Measurements from ENCODE around the gene DPP6.

The DPP6 gene

DNA sequence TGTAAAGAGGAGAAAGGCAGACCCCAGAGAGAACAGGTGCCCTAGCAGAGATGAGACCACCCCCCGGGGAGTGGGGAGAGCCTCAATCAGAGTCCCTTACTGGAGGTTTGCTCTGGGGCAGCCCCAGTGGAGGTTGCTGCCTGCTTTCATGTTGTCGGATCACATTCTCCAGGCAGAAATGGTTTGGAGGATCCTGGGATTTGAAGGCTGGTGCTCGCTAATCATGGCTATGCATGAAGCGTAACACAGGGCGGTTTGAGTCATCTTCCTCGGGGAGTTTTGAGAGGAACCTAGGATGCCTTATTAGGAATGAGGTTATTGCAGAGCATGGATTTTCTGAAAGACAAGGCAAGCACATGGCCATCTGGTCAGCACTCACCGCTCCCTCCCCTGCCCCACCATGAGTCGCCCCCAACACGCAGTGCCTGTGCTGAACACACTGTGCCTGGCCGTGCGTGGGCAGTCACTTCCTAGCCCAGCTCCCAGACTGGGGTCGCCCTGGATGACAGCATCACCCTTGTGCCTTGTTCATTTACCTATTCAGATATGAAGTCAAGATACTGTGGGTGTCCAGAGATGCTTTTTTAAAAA is 319.9 kb downstream of the DPP6 start:
- DNase-seq (ENCODE audit: low read depth, low spot score), result no peak
- H3K4me3 ChIP-seq (ENCODE audit: low read length), result no peak overlapping the region

DNA sequence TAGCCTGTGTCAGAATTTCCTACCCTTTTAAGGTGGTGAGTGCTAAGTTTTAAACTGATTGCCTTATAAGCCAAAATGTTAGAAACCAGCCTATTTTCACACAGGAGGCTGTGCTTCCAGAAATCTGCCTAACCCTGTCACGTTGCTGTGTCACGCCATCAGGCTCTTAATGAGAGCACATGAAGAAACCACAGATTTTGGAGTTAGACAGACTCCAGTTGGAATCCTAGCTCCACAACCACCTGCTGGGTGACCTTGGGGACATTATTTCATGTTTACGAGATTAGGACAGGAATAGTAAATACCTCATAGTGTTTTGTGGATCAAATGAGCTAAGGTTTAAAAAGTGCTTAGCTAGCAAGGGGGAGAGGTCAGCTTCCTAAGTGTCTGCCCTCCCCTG is 321.8 kb downstream of the DPP6 start:
- no peak overlapping the region for H3K4me3 ChIP-seq (ENCODE audit: low read length)
- DNase-seq (ENCODE audit: low read depth, low spot score), result no peak

DNA sequence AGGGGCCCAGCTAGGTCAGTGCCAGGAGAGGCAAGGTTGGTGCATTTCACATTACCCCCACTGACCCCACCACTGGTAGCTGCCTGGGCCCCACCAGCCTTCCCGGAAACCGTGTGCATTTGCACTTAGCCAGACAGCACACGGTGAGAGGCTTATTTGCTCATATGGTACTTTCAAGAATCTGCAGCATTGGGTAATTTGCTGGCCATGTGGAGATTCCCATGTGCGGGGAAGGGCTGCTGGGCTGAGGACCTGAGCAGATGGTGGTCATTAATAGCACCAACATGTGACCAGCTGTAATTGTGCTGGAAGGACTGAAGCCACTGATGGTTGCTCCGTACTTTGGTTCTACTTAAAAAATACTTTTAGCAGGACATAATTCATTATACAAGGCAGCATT is 323.8 kb downstream of the DPP6 start:
- DNase-seq (ENCODE audit: low read depth, low spot score), result no peak
- no peak overlapping the region for H3K4me3 ChIP-seq (ENCODE audit: low read length)

DNA sequence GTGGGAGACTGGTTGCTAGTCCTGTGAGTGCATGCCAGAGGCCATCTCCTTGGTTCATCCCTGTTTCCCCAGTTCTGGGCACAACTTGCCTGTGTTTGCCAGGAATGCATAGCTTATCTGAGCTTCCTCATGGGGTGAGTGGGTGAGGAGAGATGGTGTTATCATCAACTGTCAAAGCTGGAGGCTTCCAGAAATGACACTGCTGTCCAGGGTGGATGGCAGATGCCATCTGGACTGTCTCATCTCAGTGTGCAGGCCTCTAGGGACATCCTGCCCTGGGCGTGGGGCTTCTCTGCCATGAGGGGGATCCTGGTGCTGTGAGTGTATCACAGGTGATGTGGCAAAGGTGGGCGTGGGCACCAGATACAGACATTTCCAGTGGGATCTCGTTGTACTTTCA is 328.6 kb downstream of the DPP6 start:
- no peak overlapping the region for H3K4me3 ChIP-seq (ENCODE audit: low read length)
- no peak for DNase-seq (ENCODE audit: low read depth, low spot score)

DNA sequence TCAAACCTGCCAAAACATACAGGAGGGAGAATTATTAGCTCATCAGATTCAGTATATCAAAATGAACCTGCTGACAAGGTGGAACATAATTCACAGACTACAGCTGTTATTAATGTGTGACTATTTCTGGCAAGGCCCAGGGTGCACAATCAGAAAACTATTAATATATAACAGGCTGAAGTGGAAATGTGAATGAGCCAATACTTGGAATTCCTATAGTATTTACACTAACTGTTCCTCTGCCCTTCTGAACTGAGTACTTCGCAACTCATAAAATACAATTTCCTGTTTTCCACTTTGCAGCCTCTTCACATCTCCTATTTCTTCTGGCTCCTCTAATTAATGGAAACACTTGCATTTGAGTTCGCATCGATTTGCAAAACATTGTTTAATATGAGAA is 330.8 kb downstream of the DPP6 start:
- no peak for DNase-seq (ENCODE audit: low read depth, low spot score)
- H3K4me3 ChIP-seq (ENCODE audit: low read length), result no peak overlapping the region

DNA sequence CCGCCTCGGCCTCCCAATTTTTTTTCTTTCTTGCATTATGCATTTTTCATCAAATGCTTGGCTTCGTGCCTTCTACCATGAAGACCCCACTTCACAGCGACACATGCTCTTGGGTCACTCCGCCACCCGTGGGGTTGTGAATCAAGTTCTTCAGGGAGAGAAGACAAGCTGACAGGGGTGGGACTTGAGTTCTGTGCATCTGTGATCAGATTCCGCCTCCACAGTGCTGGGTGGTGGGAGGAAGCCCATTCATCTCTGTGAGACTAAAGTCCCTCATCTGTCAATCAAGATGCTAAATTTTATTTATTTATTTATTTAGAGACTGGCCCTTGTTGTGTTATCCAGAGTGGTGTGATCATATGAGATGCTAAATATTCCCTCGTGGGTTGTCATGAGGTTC is 333.0 kb downstream of the DPP6 start:
- no peak overlapping the region for H3K4me3 ChIP-seq (ENCODE audit: low read length)
- DNase-seq (ENCODE audit: low read depth, low spot score), result no peak

DNA sequence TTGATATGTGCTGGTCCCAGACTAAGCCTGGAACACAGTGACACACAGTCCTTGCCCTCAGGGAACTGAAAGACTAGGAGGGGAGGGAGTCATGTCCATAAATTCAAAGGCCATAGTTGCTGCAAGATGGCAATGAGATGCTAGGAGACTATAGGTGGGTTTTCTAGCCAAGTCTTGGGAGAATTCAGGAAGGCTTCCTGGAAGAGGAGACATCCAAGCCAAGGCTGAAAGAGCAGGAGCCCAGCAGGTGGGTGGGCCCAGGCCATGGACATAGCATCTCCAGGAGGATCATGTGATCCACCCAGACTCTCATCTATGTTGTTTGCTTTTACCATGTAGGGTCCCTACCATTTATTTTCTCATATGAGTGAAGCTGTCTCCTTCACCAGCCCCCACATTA is 335.1 kb downstream of the DPP6 start:
- DNase-seq (ENCODE audit: low read depth, low spot score), result no peak
- H3K4me3 ChIP-seq (ENCODE audit: low read length), result no peak overlapping the region

DNA sequence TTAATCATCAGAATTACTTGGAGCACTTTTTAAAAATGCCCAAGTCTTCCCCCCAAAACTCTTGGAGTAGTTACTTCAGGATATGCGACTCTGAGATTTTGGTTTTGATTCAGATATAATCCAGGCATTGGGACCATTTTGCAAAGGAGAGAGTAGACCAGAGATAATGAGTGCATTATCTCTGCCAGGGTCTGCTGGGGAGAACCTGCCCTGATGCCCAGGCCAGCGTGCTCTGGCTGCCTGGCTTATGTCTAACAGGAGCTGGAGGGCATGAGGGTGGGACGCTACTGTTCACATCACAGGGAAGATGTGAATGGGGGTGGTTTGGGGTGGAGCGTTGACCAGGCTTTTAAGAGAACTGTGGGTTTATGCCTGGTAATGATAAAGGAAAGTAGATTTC is 336.2 kb downstream of the DPP6 start:
- no peak for DNase-seq (ENCODE audit: low read depth, low spot score)
- H3K4me3 ChIP-seq (ENCODE audit: low read length), result no peak overlapping the region

DNA sequence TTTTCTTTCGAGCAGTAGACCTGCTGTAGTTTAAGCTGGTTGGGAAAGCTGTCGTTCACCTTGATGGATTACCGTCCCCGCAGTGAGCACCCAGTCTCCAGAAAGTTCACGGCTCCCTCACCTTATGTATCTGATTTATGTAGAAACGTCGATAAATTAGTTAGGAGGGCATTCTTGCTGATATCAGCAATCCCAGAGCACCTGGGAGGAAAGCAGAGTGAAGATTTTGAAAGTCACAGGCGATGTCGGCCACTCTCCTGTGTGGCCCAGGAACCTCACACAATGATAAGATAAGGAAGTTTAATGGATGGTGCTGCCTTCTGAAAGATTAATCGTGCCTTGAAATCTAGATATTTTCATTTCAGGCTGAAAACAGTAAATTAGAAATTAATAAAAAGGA is 336.8 kb downstream of the DPP6 start:
- H3K4me3 ChIP-seq (ENCODE audit: low read length), result no peak overlapping the region
- no peak for DNase-seq (ENCODE audit: low read depth, low spot score)

DNA sequence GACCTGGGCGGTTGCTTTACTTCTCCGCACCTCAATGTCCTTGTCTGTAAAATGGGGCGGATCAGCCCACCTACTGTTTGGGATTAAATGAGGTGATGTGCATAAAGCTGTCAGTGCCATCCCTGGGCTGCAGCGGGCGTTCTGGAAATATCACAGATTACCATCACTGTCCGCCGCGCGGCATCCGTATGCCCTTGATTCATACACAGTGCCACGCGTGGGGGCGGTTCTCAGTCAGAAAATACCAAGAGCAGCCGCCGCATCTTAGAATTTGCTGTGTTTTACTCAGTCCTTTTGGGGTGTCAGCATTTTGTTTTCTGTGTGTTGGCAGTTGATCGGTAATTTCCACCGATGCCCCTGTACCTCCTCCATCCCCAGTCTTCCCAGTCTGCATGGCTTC is 338.8 kb downstream of the DPP6 start:
- DNase-seq (ENCODE audit: low read depth, low spot score), result no peak
- H3K4me3 ChIP-seq (ENCODE audit: low read length), result no peak overlapping the region

DNA sequence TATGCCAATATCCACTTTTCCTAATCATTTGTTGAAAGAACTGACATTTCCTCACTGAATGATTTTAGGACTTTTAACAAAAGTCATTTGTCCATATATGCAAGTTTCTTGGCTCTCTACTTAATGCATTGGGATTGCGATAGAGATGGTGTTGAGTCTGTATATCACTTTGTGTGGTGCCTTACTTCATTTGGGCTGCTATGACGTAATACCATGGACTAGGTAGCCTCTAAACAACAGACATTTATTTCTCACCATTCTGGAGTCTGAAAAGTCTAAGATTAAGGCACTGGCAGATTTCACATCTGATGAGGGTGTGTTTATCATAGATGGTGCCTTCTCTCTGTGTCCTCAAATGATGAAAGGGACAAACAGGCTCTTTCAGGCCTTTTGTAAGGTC is 342.6 kb downstream of the DPP6 start:
- no peak overlapping the region for H3K4me3 ChIP-seq (ENCODE audit: low read length)
- no peak for DNase-seq (ENCODE audit: low read depth, low spot score)

DNA sequence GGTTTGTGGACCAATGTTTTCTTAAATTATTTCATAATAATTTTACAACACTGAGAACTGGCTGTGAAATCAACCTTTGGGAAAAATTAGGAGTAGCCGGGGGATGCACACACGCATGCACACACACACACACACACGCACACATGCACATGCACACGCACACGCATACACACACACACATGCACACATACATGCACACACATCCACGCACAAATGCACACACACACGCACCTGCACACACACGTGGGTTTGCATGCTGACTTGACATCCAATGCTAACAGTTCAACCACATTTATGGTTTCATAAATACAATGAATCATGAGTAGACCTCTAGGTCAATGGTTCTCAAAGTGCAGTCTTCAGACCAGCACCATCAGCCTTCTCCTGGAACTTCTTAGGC is 354.1 kb downstream of the DPP6 start:
- DNase-seq (ENCODE audit: low read depth, low spot score), result no peak
- H3K4me3 ChIP-seq (ENCODE audit: low read length), result no peak overlapping the region

DNA sequence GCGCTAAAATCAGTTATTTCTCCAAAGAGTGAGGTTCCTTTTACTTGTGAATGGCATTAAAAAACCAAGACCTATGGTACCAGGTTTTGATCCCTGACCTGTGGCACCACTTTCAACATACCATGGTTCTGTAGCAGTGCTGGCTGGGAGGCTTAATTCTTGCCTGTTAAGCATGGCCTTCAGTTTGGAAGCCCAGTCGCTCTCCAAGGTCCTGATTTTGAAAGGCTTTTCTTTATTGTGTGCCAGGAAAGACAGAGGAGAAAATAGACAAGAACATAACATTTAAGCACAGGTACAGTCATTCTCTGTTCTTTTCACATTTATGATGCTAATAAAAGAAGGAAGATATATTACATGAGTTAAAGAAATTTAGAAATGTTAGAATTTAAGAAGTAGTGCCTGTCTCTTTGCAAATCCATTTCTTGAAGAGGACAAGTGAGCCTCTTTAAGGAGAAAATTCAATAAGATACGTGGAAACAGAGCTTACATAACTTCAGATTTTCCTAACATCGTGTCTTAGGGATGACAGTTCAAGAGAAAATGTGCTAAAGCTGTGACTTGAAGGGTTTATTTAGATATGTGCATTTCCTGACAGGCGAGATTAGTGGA is 357.6 kb downstream of the DPP6 start:
- DNase-seq (ENCODE audit: low read depth, low spot score), result peak; percentile 53
- H3K4me3 ChIP-seq (ENCODE audit: low read length), result no peak overlapping the region

DNA sequence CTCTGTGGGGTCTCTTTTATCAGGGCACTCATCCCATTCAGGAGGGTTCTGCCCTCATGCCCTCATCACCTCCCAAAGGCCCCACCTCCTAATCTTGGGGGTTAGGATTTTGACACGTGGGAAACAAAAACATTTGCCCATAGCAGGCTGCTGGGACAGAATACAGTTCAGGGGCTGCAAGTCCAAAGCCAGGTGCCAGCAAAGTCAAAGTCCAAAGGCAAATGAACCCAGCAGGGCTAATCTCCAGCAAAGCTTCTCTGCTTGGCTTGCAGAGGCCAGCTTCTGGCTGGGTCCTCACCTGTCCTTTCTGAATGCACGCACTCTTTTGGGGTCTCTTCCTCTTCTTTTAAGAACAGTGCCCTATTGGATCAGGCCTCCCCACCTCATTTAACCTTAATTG is 359.9 kb downstream of the DPP6 start:
- no peak overlapping the region for H3K4me3 ChIP-seq (ENCODE audit: low read length)
- DNase-seq (ENCODE audit: low read depth, low spot score), result no peak

DNA sequence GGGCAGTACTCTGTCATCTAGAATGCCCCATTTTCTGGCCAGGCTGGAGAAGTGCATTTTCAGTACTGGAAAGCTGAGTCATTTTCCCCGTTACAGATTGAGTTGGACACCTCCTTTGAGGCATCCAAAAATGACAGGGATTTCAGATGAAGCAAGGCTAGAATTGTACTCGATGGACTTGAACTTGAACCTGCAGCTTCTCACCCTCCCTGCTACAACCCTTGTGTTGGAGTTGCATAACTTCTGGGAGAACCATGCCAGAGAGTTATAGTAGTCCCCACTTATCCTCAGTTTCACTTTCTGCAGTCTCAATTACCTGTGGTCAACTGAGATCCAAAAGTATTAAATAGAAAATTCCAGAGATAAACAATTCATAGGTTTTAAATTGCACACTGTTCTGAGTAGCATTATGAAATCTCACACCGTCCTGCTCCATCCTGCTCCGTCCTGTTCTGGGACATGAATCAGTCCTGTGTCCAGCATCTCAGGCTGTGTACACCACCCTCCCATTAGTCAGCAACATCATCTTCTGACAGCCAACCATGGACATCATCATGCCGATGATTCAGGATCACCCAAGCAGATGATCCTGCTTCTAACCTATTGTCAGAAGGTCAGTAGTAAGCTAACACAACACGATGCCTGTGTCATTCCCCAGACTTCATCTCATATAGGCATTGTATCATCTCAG is 363.7 kb downstream of the DPP6 start:
- no peak for DNase-seq (ENCODE audit: low read depth, low spot score)
- H3K4me3 ChIP-seq (ENCODE audit: low read length), result no peak overlapping the region

DNA sequence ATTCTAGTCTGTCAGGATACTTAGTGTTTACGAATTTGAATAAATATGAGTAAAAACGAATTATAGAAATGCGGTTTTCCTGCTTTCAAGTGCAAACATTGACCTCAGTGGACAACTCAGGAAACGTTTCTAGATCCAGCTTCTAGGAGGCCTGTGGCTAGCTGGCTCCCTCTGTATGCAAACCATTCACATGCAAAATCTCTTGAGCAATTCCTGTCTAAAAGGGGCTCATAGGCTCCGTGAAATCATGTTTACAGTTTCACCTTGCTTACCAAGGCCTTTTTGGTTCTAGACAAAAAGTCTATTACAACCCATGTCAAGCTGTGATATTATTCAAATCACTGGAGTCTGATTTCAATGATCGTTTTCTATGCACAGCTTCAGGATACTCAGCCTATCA is 364.5 kb downstream of the DPP6 start:
- no peak overlapping the region for H3K4me3 ChIP-seq (ENCODE audit: low read length)
- DNase-seq (ENCODE audit: low read depth, low spot score), result no peak

DNA sequence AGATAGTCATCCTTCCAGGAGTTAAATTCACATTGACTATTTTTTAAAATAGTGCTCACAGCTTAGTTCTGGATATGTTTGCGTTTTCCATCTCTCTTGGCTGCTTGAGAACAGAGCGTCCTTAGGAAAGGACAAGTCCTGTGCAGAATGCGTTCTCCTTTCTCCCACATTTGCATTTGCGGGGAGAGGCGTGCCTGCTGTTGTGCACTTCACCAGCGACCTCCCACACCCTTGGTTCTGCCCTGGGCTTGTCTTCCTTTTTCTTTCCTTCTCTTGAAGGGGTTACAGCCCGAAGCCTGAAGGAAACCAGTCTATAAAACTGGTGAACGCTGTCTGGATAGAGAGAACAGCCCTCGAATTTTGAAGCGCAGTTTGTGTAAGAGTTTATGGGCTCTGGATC is 367.1 kb downstream of the DPP6 start:
- no peak for DNase-seq (ENCODE audit: low read depth, low spot score)
- no peak overlapping the region for H3K4me3 ChIP-seq (ENCODE audit: low read length)

DNA sequence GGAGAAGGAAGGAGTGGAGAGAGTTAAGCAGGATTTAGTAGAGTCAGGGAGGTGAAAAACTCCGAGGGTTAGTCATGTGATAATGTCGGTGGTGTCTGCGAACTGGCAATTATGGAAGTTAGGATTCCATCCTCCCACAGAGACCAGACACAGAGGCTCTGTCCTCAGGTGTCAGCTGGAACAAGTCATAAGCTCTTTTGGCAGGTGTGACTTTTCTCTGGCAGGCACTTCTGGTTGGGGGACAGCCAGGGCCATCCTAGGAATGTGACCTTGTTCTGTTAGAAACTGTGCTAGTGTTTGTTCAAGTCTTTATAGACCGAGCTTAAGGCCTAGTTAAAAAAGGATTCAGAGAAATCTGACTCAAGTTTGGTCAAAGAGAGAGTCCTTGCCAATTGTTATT is 371.0 kb downstream of the DPP6 start:
- no peak overlapping the region for H3K4me3 ChIP-seq (ENCODE audit: low read length)

DNA sequence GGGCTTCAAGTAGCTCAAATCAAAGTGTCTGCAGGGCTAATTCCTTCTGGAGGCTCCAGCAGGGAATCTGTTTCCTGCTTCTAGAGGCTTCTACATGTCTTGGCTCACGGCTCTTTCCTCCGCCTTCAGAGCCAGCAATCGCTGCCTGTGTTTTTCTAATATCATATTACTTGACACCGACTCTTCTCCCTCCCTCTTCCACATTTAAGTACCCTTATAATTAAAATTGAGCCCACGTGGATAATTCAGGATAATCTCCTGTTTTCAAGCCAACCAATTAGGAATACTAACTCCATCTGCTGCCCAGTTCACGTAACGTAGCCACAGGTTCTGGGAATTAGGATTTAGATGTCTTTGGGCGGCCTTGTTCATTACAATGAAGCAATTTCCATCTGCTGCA is 372.2 kb downstream of the DPP6 start:
- no peak overlapping the region for H3K4me3 ChIP-seq (ENCODE audit: low read length)
- DNase-seq (ENCODE audit: low read depth, low spot score), result no peak

More for the DNA sequence above, 371.0 kb downstream of the DPP6 start:
- no peak for DNase-seq (ENCODE audit: low read depth, low spot score)

DNA sequence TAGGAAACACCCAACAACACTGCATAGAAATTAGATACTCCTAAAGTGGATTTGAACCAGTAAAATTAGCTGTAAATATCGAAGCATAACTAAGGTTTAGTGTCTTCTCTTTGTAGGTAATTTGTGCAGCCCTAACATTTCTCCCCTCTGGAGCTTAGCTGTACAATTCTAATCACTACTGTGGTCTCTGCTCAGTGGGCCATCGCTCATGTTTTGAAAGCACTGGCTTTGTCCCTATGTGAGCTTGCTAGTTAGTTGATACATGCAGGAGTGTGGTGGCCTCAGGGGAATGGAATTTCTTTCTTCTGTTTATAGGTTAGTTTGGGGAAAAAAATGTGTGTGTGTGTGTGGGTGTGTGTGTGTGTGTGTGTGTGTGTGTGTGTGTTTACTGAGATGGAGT is 373.1 kb downstream of the DPP6 start:
- DNase-seq (ENCODE audit: low read depth, low spot score), result no peak
- no peak overlapping the region for H3K4me3 ChIP-seq (ENCODE audit: low read length)

DNA sequence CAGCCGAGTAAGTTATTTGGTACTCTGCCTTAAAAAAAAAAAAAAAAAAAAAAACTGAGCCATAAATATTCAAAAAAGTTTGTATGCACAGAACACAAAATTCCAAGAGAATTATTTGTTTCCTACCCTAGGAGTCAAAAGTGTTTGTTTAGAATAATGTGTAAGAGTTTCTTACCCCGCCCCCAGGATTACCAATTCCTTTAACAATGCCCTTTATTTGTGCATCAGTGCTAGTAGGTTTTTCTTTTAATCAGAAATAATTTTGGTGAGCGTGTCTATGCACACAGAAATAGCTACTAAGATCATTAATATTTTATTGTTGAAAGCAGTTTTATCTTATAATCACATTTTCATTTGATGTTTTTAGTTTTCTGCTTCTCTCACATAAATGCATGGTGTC is 374.6 kb downstream of the DPP6 start:
- H3K4me3 ChIP-seq (ENCODE audit: low read length), result no peak overlapping the region
- no peak for DNase-seq (ENCODE audit: low read depth, low spot score)

All from Jurkat, Clone E6-1 (cell line).